HAP-1 (cell line): ENCODE measurements around the gene RPL12.

Experiments
- DNase-seq, 2 experiments: peaks; one replicate each; pipeline ENCODE4 v3.0.0-alpha.2; 2016 to 2020; ENCODE audit warnings: low spot score in 2 of 2
- H3K27me3 ChIP-seq: fragments of 250-450 bp; sonication (Bioruptor Pico); 2 replicates; pipeline ENCODE4 v1.5.1; 2020; ENCODE audit warnings: low read depth, mild to moderate bottlenecking, moderate library complexity
- H3K36me3 ChIP-seq: fragments of 250-450 bp; sonication (Bioruptor Pico); replicated peaks from 2 replicates; pipeline ENCODE4 v1.5.1; 2020; ENCODE audit warnings: mild to moderate bottlenecking
- H3K4me1 ChIP-seq: fragments of 250-450 bp; sonication (Bioruptor Pico); 2 replicates; pipeline ENCODE4 v1.5.1; 2020; ENCODE audit warnings: mild to moderate bottlenecking
- H3K4me3 ChIP-seq: fragments of 250-450 bp; sonication (Bioruptor Pico); 2 replicates; pipeline ENCODE4 v1.5.1; 2020; ENCODE audit warnings: mild to moderate bottlenecking, moderate library complexity
- H3K9me3 ChIP-seq: fragments of 250-450 bp; sonication (Bioruptor Pico); 2 replicates; pipeline ENCODE4 v1.5.1; 2020; ENCODE audit warnings: mild to moderate bottlenecking, moderate library complexity
- in situ Hi-C: fragments of 300-500 bp; cut with MboI; formaldehyde crosslinking; loops from 3 replicates; pipeline ENCODE4 v1.14.3; 2020; ENCODE audit warnings: low sequenced_read_pairs, inconsistent platforms, mixed read lengths

RPL12 gene

DNA sequence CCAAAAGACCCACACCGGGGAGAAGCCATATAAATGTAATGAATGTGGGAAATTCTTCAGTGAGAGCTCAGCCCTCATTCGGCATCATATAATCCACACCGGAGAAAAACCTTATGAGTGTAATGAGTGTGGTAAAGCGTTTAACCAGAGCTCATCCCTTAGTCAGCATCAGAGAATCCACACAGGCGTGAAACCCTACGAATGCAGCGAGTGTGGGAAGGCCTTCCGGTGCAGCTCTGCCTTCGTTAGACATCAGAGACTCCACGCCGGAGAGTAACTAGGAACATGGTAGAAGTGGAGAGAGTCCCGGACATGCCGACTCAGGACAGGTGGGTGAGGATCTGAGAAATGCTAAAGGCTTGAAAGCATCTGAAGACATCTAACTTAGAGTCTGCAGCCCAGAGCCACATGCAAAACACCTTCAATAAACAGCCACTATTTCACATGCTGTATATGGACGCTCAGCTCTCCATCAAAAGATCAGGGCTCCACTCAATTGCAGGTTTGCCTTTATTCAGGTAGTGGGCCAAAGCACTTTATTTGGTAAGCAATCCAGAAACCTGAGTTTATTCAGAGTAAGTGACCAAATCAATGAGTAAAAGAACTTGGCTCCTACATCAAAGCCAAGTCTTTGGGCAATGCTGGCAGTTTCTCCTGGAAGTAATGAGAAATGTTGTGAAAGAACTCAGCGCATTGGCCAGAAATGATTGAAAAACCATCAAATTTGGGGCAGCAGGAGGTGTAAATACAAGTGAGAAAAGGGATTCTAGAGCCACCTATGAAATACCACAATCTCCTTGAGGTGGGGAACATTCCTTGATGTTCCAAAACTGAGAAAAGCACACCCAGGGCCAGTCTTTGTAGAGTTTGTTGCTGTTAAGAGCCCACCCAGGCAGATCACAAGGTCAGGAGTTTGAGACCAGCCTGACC lies 6.0 kb downstream of the RPL12 start:
- Histone ChIP-seq H3K9me3 (peaks cover 20% of the 10 kb centered on the region), H3K4me3 (no peak overlapping the region), H3K27me3 (no peaks in the 10 kb centered on the region), H3K36me3 (peaks cover 90% of the 10 kb centered on the region), H3K4me1 (peaks cover 6% of the 10 kb centered on the region)
- in situ Hi-C loops, result no loop called here
- DNase-seq, result peak; percentile 25 to 42

DNA sequence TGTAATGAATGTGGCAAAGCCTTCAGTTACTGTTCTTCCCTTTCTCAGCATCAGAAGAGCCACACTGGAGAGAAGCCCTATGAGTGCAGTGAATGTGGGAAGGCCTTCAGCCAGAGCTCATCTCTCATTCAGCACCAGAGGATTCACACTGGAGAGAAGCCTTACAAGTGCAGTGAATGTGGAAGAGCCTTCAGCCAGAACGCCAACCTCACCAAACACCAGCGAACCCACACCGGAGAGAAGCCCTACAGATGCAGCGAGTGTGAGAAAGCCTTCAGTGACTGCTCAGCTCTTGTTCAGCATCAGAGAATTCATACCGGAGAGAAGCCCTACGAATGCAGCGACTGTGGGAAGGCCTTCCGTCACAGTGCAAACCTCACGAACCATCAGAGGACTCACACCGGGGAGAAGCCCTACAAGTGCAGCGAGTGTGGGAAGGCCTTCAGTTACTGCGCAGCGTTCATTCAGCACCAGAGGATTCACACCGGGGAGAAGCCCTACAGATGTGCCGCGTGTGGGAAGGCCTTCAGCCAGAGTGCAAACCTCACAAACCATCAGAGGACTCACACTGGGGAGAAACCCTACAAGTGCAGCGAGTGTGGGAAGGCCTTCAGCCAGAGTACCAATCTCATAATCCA lies 6.8 kb downstream of the RPL12 start:
- H3K4me1 ChIP-seq, result peaks cover 6% of the 10 kb centered on the region
- peak in 1 of 2 experiments; percentile 39 for DNase-seq
- in situ Hi-C loops, result no loop called here
- peaks cover 20% of the 10 kb centered on the region for H3K9me3 ChIP-seq
- H3K4me3 ChIP-seq, result no peak overlapping the region
- peaks cover 89% of the 10 kb centered on the region for H3K36me3 ChIP-seq
- H3K27me3 ChIP-seq, result no peaks in the 10 kb centered on the region

DNA sequence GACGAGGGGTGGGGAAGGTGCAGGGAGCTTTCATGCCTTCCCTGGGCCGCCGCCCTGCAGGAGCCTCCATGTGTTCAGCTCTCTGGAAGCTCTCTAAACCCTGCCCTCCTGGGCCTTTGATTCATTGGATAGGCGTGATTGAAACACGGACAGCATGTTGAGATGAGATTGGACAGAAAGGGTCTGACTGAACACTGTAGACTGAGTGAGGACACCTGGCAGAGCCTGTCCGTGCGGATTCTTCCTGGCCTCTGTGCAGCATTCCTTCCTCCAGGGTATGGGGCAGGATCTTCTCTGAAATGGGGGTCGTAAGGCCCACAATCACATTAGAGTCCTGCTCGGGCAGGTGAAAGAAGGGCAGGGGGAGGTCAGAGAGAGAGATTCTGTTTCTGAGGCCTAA lies 12.8 kb downstream of the RPL12 start:
- peaks cover 4% of the 10 kb centered on the region; the same call in 1 of the 2 replicates for H3K9me3 ChIP-seq
- peaks cover 83% of the 10 kb centered on the region for H3K36me3 ChIP-seq
- H3K27me3 ChIP-seq, result no peaks in the 10 kb centered on the region
- H3K4me3 ChIP-seq, result no peak overlapping the region
- in situ Hi-C loops, result no loop called here
- H3K4me1 ChIP-seq, result no peaks in the 10 kb centered on the region
- no peak for DNase-seq

DNA sequence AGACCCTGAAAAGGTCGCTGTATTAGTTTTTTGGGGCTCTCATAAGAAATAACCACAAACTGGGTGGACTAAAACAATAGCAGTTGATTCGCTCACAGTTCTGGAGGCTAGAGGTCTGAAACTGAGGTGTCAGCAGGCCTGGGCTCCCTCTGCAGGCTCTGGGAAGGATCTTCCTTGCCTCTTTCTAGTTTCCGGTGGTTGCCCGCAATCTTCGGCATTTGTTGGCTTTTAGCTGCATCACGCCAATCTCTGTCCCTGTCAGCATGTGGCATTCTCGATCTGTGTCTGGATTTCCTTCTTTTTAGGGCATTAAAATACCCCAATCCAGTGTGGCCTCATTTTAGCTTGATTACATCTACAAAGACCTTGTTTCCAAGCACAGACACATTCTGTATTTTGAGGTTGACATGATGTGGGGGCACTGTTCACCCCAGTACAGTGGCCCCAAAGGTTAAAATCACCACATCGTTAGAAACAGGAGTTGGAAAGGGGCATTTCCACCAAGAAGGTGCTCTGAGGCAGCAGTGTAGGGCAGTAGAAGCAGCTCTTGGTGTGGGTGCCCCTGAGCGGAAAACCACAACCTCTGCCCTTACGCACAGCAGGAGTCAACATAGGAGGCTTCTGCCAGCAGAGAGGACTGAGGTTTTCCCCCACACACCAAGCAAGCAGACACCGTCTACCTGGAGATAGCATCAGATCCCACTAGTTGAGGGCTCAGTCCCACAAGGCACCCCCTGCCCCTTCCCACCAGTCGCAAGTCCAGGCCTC lies 13.5 kb downstream of the RPL12 start:
- Histone ChIP-seq H3K4me3 (no peak overlapping the region), H3K27me3 (no peaks in the 10 kb centered on the region), H3K9me3 (0 out of 2 replicates have a peak, but pooled peaks cover 2% of the 10 kb centered on the region), H3K36me3 (peaks cover 83% of the 10 kb centered on the region), H3K4me1 (no peaks in the 10 kb centered on the region)
- in situ Hi-C loops, result no loop called here
- no peak for DNase-seq

DNA sequence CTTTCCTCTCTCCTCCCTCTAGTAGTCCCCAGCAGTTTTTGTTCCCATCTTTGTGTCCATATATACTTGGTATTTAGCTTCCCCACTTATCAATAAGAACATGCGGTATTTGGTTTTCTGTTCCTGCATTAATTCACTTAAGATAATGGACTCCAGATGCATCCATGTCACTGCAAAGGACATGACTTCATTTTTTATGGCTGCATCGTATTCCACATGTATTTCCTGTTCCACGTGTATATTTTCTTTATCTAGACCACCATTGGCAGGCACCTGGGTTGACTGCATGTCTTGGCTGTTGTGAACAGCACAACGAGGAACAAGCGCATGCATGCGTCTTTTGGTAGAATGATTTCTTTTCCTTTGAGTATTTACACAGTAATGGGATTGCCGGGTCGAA lies 20.8 kb downstream of the RPL12 start:
- Histone ChIP-seq H3K9me3 (no peaks in the 10 kb centered on the region), H3K4me1 (no peaks in the 10 kb centered on the region), H3K4me3 (no peak overlapping the region), H3K36me3 (peaks cover 39% of the 10 kb centered on the region), H3K27me3 (no peaks in the 10 kb centered on the region)
- DNase-seq, result no peak
- in situ Hi-C loops, result no loop called here

DNA sequence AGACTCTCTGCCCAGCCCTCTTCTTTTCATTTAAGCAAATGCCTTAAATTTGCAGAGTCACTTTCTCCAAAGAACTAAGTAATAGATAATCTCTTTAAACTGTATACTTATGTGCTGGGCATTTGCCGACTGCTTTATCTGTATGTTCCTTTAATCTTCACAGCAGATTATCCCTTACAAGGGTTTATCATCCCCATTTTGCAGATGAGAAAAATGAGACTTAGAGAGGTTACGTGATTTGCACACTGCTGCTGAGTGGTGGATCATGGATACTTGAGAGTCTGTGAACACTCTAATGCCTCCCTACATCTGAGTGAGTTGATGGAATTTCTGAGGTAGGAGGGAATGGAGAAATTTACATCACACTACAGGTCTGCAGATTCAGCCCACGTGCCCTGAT lies 22.9 kb downstream of the RPL12 start:
- no peak for DNase-seq
- Histone ChIP-seq H3K9me3 (no peaks in the 10 kb centered on the region), H3K4me3 (no peak overlapping the region), H3K36me3 (peaks cover 22% of the 10 kb centered on the region), H3K4me1 (peaks cover 2% of the 10 kb centered on the region; the same call in 1 of the 2 replicates), H3K27me3 (no peaks in the 10 kb centered on the region)
- in situ Hi-C loops, result no loop called here

DNA sequence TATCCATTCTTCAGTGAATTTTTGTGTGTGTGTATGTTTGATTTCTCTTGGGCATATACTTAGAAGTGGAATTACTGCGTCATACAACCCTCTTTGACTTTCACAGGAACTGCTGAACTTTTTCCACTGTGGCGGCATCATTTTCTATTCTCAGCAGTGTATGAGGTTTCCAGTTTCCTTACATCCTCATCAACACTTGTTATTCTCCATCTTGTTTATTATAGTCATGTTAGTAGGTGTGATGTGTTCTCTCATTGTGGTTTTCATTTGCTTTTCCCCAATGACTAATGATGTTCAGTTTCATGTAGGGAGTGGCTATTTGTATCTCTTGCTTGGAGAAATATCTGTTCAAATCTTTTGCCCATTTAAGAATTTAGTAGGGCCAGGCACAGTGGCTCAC lies 24.4 kb downstream of the RPL12 start:
- no peak for DNase-seq
- Histone ChIP-seq H3K27me3 (no peaks in the 10 kb centered on the region), H3K4me1 (peaks cover 2% of the 10 kb centered on the region), H3K4me3 (no peak overlapping the region), H3K36me3 (peaks cover 14% of the 10 kb centered on the region), H3K9me3 (no peaks in the 10 kb centered on the region)
- in situ Hi-C loops, result no loop called here

DNA sequence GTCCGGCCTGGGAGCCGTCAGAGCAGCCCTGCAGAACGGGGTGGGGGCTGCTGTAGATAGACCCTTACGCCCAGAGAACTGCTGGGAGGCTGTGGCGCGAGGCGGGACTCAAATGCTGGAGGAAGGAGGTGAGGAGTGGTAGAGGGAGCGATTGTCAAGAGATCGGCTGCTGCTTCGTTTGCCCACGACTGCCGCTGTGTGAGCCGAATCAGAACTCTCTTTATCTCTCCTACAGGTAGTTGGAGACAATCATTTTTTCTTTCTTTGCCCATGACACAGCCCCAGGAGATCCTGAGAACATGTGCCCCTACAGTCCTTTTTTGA lies 26.6 kb downstream of the RPL12 start:
- Histone ChIP-seq H3K36me3 (peaks cover 11% of the 10 kb centered on the region), H3K4me1 (peaks cover 2% of the 10 kb centered on the region), H3K27me3 (no peaks in the 10 kb centered on the region), H3K4me3 (peak overlapping the region; percentile 92), H3K9me3 (no peaks in the 10 kb centered on the region)
- in situ Hi-C loops, result no loop called here
- DNase-seq, result no peak

DNA sequence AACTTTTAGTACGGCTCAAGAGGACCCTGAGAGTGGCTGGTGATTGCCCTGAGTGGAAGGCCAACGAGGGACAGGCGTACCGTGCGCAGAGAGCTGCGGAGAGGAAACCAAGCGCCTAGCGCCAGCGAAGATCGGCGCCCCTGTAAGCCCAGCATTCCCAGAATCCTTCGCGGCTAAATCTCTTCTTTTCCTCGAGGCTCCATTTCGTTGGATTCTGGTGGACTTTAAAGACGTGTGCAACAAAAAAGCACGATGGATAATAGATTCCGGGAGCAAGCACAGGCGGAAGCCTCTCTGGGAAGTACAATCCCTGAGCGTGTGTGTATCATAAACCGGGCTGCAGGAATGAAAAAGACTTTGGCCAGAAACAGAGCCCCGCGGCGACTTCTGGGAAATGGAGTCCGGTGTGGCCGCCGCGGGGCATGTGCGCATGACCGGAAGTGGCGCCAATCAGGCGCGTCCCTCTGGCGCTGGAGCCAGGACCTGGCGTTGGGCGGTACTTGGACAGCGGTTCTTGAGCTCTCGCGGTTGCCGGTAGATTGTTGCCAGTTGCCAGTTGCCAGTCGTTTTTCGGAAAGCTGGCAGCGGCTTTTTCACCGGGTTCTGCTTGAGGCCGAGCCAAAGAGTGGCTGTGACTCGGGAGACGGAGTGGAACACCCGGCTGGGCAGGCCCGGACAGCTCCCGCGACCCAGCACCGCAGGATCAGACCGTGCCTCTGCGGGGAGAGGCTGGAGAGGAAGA lies 27.1 kb downstream of the RPL12 start, which contains the start of gene ZNF79:
ZNF79 (plus strand) TSS at position 449 of the 742 bp plus-strand sequence. CDS start 406 bp downstream, outside the sequence.
- peak; percentile 91 to 94 for DNase-seq
- no peaks in the 10 kb centered on the region for H3K9me3 ChIP-seq
- H3K4me1 ChIP-seq, result peaks cover 2% of the 10 kb centered on the region
- peak within 1 kb of the TSS; percentile 92 for H3K4me3 ChIP-seq
- in situ Hi-C loops, result no loop called here
- peaks cover 11% of the 10 kb centered on the region for H3K36me3 ChIP-seq
- no peaks in the 10 kb centered on the region for H3K27me3 ChIP-seq

DNA sequence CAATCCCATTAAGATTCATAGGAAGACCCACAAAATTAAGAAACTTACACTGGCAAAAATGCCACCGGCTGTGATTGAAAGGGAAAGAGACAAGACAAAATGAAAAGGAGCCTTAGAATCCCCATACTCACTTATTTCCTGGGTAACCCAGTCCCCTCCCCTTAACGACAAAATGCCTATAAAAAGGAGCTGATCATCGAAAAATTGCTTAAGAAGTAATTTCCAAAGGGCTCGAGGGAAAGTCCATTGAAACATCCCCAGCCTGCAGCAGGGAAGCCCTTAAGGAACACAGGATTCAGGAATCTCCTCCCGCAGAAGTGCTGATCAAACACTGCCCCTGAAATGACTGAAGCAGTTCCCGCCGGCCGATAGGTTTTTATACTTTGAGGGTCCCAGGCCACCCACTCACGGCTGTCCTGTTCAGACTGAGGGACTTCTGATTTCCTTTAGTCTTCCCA lies 27.7 kb downstream of the RPL12 start:
- Histone ChIP-seq H3K4me1 (peaks cover 2% of the 10 kb centered on the region), H3K4me3 (peak overlapping the region; percentile 92), H3K27me3 (no peaks in the 10 kb centered on the region), H3K9me3 (no peaks in the 10 kb centered on the region), H3K36me3 (peaks cover 6% of the 10 kb centered on the region; the same call in 1 of the 2 replicates)
- in situ Hi-C loops, result no loop called here
- no peak for DNase-seq

DNA sequence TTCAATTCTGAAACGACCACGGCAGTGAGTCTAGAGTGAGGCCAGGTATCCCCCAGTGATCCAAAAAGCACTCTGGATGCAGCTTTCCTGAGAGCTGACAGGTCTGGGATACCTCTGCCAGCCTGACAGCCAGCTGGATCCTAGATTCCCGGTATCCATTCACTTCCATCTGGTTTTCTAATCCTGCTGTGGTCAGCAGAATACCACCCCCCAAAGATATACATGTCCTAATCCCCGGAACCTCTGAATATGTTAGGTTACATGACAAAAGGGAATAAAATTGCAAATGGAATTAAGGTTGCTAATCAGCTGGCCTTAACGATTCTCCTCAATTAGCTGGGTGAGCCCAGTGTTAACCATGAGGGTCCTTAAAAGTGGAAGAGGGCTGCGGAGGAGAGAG lies 28.4 kb downstream of the RPL12 start:
- in situ Hi-C loops, result no loop called here
- H3K4me3 ChIP-seq, result peak overlapping the region; percentile 92
- peak in 1 of 2 experiments; percentile 34 for DNase-seq

DNA sequence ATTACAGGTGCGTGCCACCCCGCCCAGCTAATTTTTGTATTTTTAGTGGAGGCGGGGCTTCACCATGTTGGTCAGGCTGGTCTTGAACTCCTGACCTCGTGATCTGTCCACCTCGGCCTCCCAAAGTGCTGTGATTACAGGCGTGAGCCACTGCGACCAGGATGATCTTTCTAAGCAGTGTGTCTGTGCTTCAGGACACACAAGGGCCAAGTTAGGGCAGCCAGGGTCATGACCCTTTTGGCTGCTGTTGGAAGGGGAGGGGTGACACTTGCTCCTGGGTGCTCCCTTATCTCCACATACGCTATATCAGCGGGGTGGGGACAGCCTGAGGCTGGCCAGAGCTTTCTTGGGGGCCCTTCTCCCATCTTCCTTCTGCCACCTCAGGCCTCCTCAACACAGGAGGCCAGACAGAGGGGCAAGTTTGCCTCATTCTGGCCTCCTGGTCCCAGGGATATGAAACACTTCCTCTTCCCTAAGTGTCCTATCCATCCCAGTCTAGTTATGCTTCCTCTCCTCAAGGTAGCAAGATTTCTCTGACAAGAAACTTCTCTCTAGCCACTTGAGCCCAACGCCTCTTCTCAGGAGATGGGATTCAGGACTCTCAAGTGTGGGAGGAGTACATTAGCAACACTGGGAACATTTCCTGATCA lies 28.9 kb downstream of the RPL12 start:
- in situ Hi-C loops, result no loop called here
- no peak for DNase-seq
- Histone ChIP-seq H3K27me3 (no peaks in the 10 kb centered on the region), H3K36me3 (no peaks in the 10 kb centered on the region), H3K9me3 (no peaks in the 10 kb centered on the region), H3K4me1 (peaks cover 2% of the 10 kb centered on the region), H3K4me3 (peak overlapping the region; percentile 92)

More for the DNA sequence above, 28.4 kb downstream of the RPL12 start:
- no peaks in the 10 kb centered on the region; the same call in 1 of the 2 replicates for H3K36me3 ChIP-seq
- no peaks in the 10 kb centered on the region for H3K9me3 ChIP-seq
- H3K4me1 ChIP-seq, result peaks cover 2% of the 10 kb centered on the region
- no peaks in the 10 kb centered on the region for H3K27me3 ChIP-seq

DNA sequence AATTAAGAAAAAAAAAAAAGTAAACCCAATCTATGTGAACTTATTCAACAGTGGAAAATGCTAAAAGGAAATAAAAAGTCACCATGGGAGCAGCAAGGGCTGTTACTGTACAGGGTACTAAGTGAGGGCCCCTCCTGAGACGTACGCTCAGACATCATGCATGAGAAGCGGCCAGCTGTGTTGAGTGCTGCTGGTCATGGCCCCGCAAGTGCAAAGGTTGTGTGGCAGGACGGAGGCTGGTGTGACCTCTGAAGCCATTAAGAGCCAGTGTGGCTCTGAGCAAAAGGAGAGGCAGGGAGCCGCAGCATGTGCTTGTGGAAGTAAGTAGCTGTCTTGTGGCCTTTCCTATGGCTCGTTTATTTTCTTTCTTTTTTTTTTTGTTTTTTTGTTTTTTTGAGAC lies 30.1 kb downstream of the RPL12 start:
- in situ Hi-C loops, result no loop called here
- Histone ChIP-seq H3K4me1 (peaks cover 2% of the 10 kb centered on the region), H3K27me3 (no peaks in the 10 kb centered on the region), H3K9me3 (no peaks in the 10 kb centered on the region), H3K36me3 (no peaks in the 10 kb centered on the region), H3K4me3 (no peak overlapping the region)
- no peak for DNase-seq
